ENCODE data around the gene RNF2.

RNF2 gene

GRCh38 chr1:185038813-185039376 lies 6.5 kb upstream of the RNF2 start:
- Histone ChIP-seq H3F3A (ENCODE audit: insufficient read depth, low read length) (no peaks in the 10 kb centered on the region), H3K4me1 (ENCODE audit: insufficient read depth, low read length, severe bottlenecking) (no peaks in the 10 kb centered on the region), H2AFZ (ENCODE audit: low read length) (no peak overlapping the region), H3K36me3 (ENCODE audit: insufficient read depth, low read length) (no peaks in the 10 kb centered on the region), H3K9me2 (ENCODE audit: low read depth, low read length) (no peaks in the 10 kb centered on the region), H3K9me3 (ENCODE audit: low read length) (no peaks in the 10 kb centered on the region), H3K27ac (ENCODE audit: low read depth, low read length, poor library complexity, severe bottlenecking) (no peak overlapping the region), H3K4me2 (ENCODE audit: low read length) (no peak overlapping the region), H3K27me3 (ENCODE audit: insufficient read depth, low read length) (no peaks in the 10 kb centered on the region), H3K4me3 (ENCODE audit: low read depth, low read length, poor library complexity, severe bottlenecking) (no peak overlapping the region), H3K9ac (ENCODE audit: low read length) (no peak overlapping the region), H3K79me2 (ENCODE audit: insufficient read depth, low read length) (no peaks in the 10 kb centered on the region), H4K20me1 (ENCODE audit: insufficient read depth, low read length) (no peaks in the 10 kb centered on the region)
- TF ChIP-seq EZH2 (IDR thresholded peaks at IDR 0.05; ENCODE audit: borderline replicate concordance, low read length) (no peak), CTCF (IDR thresholded peaks at IDR 0.05; ENCODE audit: low read length) (no peak)

GRCh38 chr1:185039726-185040407 lies 5.5 kb upstream of the RNF2 start:
- H3K27me3 ChIP-seq (ENCODE audit: insufficient read depth, low read length) = no peaks in the 10 kb centered on the region
- no peak overlapping the region for H3K27ac ChIP-seq (ENCODE audit: low read depth, low read length, poor library complexity, severe bottlenecking)
- no peaks in the 10 kb centered on the region for H3K9me2 ChIP-seq (ENCODE audit: low read depth, low read length)
- H3K4me2 ChIP-seq (ENCODE audit: low read length) = no peak overlapping the region
- H3K4me3 ChIP-seq (ENCODE audit: low read depth, low read length, poor library complexity, severe bottlenecking) = no peak overlapping the region
- TF ChIP-seq CTCF (IDR thresholded peaks at IDR 0.05; ENCODE audit: low read length) (no peak), EZH2 (IDR thresholded peaks at IDR 0.05; ENCODE audit: borderline replicate concordance, low read length) (no peak)
- no peaks in the 10 kb centered on the region for H3K36me3 ChIP-seq (ENCODE audit: insufficient read depth, low read length)
- peaks cover 6% of the 10 kb centered on the region; the same call in 1 of the 2 replicates for H3F3A ChIP-seq (ENCODE audit: insufficient read depth, low read length)
- no peak overlapping the region for H2AFZ ChIP-seq (ENCODE audit: low read length)
- H3K79me2 ChIP-seq (ENCODE audit: insufficient read depth, low read length) = no peaks in the 10 kb centered on the region
- no peak overlapping the region for H3K9ac ChIP-seq (ENCODE audit: low read length)
- H4K20me1 ChIP-seq (ENCODE audit: insufficient read depth, low read length) = no peaks in the 10 kb centered on the region
- H3K4me1 ChIP-seq (ENCODE audit: insufficient read depth, low read length, severe bottlenecking) = no peaks in the 10 kb centered on the region
- H3K9me3 ChIP-seq (ENCODE audit: low read length) = no peaks in the 10 kb centered on the region

- Histone ChIP-seq H3K9ac (ENCODE audit: low read length) (no peak overlapping the region), H4K20me1 (ENCODE audit: insufficient read depth, low read length) (no peaks in the 10 kb centered on the region), H3K9me3 (ENCODE audit: low read length) (no peaks in the 10 kb centered on the region), H3K9me2 (ENCODE audit: low read depth, low read length) (no peaks in the 10 kb centered on the region), H3K4me1 (ENCODE audit: insufficient read depth, low read length, severe bottlenecking) (no peaks in the 10 kb centered on the region), H3K4me3 (ENCODE audit: low read depth, low read length, poor library complexity, severe bottlenecking) (no peak overlapping the region), H3K79me2 (ENCODE audit: insufficient read depth, low read length) (no peaks in the 10 kb centered on the region), H3K27ac (ENCODE audit: low read depth, low read length, poor library complexity, severe bottlenecking) (no peak overlapping the region), H3K4me2 (ENCODE audit: low read length) (no peak overlapping the region), H3K27me3 (ENCODE audit: insufficient read depth, low read length) (no peaks in the 10 kb centered on the region), H3K36me3 (ENCODE audit: insufficient read depth, low read length) (no peaks in the 10 kb centered on the region), H3F3A (ENCODE audit: insufficient read depth, low read length) (peaks cover 7% of the 10 kb centered on the region; the same call in 1 of the 2 replicates), H2AFZ (ENCODE audit: low read length) (no peak overlapping the region)
- TF ChIP-seq EZH2 (IDR thresholded peaks at IDR 0.05; ENCODE audit: borderline replicate concordance, low read length) = no peak
- no peak for TF ChIP-seq CTCF (IDR thresholded peaks at IDR 0.05; ENCODE audit: low read length)
These were observed 5.0 kb upstream of the RNF2 start for GRCh38 chr1:185040408-185040735.

Measured in OCI-LY1 (cell line).